Measurements from ENCODE around the gene RTRAF.
A peak's percentile ranks its signal among the peaks of the same experiment; 100 is the strongest.

RTRAF gene

GRCh38 chr14:52042371-52043289 is 53.3 kb downstream of the RTRAF start:
- DNase-seq, result no peak
- intact Hi-C loops (cut with DNase I), result no loop called here

DNA sequence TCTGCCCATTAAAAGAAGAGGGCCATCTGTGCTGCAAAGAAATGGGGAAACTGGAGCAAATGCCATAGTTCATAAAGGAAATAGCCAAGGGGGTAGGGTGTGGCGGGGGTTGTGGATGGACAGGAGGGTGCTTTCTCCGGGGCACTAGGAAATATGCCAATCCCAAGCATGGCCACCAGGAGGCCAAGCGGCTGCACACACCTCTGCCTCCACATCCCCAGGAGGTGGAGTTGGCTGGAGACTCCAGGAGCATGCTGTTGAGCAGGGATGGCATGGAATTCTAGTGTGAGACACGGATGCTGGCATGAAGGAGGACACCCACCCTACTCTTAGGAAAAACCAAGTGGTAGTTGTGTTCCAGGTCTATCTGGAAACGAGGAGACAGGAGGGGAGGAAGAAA is 54.3 kb downstream of the RTRAF start:
- intact Hi-C loops (cut with DNase I), result no loop called here
- peak in 3 of 42 donors; percentile 19 to 35 (median 32) for DNase-seq

DNA sequence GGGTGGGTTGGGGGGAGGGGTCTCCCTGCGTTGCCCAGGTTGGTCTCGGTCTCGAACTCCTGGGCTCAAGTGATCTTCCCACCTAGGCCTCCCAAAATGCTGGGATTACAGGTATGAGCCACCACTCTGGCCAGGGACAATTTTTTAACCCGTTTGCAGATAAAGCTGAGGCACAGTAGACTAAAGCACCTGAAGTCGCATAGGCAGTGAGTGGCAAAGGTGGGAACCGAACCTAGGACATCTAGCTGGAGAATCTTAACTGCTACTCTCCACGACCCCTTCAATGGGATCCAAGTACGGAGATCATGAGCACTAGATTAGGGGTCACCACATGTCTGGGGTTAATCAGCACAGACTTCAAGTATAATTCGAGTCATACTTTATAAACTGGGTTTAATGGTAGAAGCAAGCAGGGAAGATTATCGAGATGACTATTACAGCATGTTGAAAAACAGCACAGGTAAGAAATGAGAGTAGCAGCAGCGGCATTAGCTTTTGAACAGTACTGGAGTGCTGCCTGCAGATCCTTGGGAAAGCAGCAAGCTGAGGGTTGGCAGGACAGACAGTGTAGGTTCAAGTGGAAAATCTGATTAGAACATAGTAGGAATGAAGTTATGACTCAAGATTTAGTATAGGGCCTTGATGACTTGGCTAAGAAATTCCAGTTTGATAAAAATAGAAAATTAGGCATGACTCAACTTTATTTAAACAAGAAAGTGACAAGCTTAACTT is 55.6 kb downstream of the RTRAF start:
- DNase-seq, result no peak
- intact Hi-C loops (cut with DNase I), result no loop called here

DNA sequence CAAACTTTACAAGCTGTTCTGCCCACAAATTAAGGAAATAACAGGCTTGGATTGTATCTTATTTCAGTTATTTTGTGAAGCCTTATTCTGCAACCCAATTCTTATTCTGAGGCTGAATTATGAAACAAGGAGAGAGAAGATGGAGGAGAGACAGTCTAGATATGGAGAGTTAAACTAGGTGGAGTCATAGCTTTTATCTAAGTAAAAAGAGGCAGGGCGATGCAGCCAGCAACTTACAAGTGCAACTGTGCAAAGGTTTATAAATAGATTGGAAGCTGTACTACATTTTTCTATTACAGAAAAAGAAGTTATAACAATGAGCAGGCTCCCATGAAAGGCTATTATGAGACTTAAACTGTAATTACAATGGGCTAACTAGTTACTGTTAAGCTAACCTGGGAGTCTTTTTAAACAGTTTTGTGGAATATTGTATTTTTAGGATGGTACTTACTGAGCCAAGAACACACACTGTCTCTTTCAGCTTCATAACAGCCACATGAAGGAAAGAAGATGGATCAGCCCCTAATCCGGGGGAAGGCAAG is 57.1 kb downstream of the RTRAF start:
- no peak for DNase-seq
- intact Hi-C loops (cut with DNase I), result no loop called here

GRCh38 chr14:52048116-52048515 is 58.8 kb downstream of the RTRAF start:
- intact Hi-C loops (cut with DNase I), result no loop called here
- DNase-seq, result no peak

DNA sequence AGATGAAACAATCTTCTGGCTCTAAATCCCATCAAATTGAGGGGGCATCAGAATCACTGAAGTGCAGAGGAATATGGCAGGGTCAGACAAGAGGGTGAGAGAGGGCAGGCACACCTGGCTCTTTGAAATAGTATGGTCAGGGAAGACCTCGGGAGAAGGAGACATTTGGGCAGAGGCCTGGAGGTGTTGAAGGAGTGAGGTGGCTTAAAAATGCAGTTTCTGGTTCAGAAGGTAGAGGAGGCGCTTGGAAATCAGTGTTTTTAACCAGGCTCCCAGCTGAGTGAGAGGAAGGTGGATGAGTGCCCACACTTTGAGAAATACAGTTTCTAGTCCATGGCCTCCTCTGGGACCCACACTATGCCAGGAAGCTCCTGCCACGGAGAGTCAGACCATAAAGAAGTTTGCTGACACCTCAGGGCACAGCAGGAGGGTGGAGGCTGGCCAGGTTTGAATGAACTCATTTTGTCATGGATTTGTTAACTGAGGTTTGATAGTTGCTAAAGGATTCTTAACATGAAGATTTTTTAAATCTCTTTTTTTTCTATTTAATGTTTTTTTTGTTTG is 59.4 kb downstream of the RTRAF start:
- intact Hi-C loops (cut with DNase I), result no loop called here
- DNase-seq, result no peak

- intact Hi-C loops (cut with DNase I), result no loop called here
- no peak for DNase-seq
These were observed 59.9 kb downstream of the RTRAF start for GRCh38 chr14:52049271-52049670.

DNA sequence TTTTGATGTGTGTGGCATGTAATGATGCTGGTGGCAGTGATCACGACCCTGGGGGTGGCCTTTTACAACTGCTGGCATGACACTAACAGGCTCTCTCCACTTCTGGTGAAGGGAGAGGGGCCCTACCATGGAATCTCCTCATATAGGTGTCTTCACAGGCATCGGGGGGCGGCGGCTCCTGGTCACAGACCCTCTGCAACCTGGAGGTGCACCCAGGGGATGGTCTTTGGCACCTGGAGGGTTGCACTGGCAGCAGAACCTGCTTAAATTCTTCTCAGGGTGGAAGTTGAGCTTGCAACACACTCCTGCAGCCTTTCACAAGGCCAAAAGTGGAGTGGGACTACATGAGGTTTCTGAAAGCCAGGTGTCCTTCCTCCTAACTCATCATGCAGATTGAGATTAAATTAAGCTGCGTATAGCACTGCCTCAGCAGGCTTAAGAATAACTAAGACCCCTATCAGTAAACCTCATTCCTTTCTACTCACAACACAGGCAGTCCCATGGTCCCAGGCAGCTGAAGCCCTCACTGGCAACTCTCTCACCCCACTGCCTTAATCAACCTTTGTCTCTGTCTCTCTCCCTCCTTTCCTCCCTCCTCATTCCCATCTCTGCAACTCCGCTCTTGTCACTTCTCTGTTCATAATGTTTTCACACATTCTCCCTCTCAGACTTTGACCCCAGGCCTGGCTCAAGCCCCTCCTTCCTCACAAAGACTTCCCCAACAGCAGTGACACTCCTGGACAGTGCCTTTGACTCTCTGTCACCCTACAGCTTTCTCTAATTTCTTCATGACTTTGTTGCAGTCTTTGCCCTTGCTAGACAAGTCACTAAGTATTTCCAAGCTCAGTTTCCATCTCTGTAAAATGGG is 60.6 kb downstream of the RTRAF start:
- intact Hi-C loops (cut with DNase I), result no loop called here
- no peak for DNase-seq

DNA sequence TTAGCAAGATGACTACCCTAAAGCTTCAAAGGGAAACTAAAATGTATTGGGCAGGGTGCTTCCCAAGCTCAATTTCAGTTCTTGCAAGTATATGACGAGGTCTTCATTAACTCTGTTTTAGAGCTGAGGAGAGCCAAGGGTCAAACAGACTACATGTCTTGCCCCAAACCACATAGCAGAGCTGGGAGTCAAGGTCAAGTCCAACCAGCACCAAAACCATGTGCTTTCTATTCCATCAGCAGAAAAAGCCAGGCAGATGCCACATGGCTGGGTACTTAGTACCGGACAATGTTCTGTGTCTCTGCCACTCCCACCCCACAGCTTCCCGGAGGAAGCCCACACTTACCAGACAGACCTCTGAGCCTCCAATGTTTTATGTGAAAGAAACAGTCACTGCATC is 61.9 kb downstream of the RTRAF start:
- no peak for DNase-seq
- intact Hi-C loops (cut with DNase I), result no loop called here

DNA sequence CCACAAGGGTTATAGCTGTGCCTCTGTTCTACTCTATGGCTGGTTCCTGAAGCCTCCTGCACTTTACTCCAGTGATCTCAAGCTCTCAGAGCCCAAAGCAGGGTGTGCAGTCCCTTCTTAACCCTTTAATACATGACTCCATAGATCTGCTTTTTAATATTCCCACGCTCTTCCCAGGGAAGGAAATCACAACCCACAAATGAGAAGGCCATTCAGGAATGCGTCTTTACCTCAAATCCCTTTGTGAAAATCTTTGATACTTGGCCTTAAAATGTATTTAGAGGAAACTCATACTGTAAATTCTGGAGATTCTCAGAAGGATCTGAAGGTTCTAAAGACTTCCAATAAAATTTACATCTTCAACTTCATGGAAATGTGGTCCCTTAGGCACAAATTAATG is 62.5 kb downstream of the RTRAF start:
- DNase-seq, result no peak
- intact Hi-C loops (cut with DNase I), result no loop called here

GRCh38 chr14:52052288-52052943 is 63.1 kb downstream of the RTRAF start:
- no peak for DNase-seq
- intact Hi-C loops (cut with DNase I), result no loop called here

DNA sequence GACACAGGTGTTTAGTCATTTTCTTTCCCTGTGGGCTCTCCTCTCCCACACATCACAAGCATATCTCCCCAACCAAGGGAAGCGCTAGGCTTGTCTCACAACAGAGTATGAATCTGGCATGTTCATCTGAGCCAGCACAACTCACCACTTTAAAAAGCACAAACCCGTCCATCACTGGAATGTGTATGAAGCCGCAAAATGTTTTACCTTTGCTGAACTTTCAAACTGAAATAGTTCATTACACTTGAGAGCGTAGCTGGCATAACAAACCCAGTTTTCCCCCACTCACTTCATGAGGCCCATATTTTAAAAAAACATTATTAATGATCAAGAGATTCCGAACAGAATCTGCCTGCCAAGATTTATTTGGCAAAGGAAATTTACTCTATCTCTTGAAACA is 63.7 kb downstream of the RTRAF start:
- intact Hi-C loops (cut with DNase I), result no loop called here
- no peak for DNase-seq

GRCh38 chr14:52054678-52055077 is 65.3 kb downstream of the RTRAF start:
- intact Hi-C loops (cut with DNase I), result no loop called here

GRCh38 chr14:52055167-52055566 is 65.8 kb downstream of the RTRAF start:
- DNase-seq, result no peak
- intact Hi-C loops (cut with DNase I), result no loop called here

More at GRCh38 chr14:52054678-52055077, 65.3 kb downstream of the RTRAF start:
- DNase-seq, result no peak

- DNase-seq, result no peak
- intact Hi-C loops (cut with DNase I), result no loop called here
These were observed 69.0 kb downstream of the RTRAF start for GRCh38 chr14:52058341-52058740.

GRCh38 chr14:52059649-52060048 is 70.3 kb downstream of the RTRAF start:
- DNase-seq, result no peak
- intact Hi-C loops (cut with DNase I), result no loop called here

DNA sequence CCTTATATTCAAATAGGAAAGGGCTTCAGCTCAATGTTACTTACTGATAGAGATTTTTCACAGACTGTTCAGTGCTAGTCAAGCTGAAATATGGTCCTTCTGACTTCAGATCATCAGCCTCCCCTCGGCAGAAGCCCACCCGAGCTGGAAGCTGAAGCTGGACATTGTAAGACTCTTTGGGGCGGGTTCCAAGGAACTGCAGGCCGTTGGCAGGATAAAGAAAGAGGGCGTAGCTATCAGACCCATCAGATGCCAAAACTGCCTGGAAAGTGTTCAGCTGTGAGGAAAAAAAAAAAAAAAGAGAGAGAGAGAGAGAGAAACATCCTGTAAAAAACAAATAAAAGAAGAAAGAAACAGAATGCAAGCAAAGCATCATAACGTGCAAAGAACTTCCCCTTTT is 70.7 kb downstream of the RTRAF start:
- no peak for DNase-seq
- intact Hi-C loops (cut with DNase I), result no loop called here

All from head of caudate nucleus (tissue), 42 donors.